NCI-H1417 treated with DMSO at 0.1 percent for 48 hours (cell line): ENCODE data around the gene SUGP1.
A peak's percentile ranks its signal among the peaks of the same experiment; 100 is the strongest.
"Not testable (repeated sequence)": the region's sequence is repeated elsewhere in the genome, so short reads cannot be mapped to it uniquely, and the experiment has no call there.

ENCODE experiments used
- DNase-seq: peaks from one replicate; lab custom pipeline; 2025; lab: John Stamatoyannopoulos, UW

The SUGP1 gene

DNA sequence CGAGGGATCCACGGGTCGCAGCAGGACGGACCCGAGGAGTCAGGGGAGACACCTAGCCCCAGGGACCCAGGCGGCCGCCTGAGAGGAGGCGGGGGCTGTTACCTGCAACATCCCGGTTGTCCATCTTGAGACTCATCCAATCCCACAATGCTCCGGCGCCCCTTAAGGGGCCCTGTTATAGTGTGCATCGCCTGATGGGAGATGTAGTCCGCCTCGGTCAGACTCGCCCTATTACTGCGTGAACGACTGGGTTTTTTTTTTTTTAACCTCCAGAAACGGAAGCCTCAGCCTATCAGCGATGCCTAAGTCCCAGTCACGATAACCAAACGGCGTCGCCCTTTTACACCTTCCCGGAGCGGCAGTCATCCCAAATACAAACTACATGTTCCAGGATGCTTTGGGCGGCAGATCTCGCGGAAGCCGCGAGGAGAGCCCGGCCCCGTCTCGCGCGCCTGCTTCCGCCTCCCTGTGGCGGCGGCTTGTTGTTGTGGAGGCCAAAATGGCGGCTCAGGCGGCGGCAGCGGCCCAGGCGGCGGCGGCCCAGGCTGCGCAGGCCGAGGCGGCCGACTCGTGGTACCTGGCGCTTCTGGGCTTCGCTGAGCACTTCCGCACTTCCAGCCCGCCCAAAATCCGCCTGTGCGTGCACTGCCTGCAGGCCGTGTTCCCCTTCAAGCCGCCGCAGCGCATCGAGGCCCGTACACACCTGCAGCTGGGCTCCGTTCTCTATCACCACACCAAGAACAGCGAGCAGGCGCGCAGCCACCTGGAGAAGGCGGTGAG, at the start of gene SUGP1, which contains the start of gene MAU2:
Gene SUGP1 (minus strand): TSS at position 149 of the 780 bp plus-strand sequence. CDS start 13 bp downstream, at position 136.
Gene MAU2 (plus strand): TSS at position 469 of the 780 bp plus-strand sequence. CDS start 31 bp downstream, at position 500.
- DNase-seq = peak; percentile 92

DNA sequence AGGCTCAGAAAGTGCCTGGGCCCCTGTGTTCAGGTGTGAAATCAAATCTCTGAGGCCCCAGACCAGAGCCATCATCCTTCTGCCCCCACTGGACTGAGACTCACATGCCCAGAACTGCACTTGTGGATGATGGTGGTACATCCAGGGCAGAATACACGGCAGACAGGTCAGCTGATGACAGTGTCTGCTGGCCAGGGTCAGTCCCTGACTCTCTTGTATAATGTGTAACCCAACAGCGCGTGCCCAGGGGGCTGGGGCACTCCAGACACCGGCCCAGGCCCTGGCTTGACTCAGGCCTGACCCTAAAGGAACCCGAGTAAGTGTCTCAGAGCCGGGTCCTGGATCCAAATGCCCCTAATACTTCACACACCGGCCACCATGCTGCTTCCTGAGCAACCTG, 47.8 kb upstream of the SUGP1 start:
- no peak for DNase-seq

GRCh38 chr19:19366434-19367396, 46.4 kb upstream of the SUGP1 start:
- DNase-seq = peak; percentile 9

DNA sequence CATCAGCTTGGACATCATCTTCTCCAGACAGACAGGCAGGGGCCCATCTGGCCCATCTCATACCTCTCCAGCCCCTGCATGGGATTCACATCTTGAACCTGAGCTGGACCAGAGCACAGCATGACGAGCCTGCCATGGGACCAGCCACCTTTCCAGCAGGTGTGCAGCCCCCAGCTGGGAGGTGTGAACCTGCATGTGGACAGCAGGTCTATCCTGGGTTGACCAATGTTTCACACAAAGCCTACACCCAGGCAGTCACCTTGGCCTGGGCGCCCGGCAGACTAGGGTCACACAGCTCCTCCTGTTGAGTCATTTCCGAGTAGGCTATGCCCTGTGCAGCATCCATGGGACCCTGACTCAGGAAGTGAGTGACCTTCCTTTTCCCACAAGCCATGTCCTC, 41.8 kb upstream of the SUGP1 start:
- DNase-seq = no peak

- no peak for DNase-seq
These were observed 40.8 kb upstream of the SUGP1 start for GRCh38 chr19:19361075-19361594.

DNA sequence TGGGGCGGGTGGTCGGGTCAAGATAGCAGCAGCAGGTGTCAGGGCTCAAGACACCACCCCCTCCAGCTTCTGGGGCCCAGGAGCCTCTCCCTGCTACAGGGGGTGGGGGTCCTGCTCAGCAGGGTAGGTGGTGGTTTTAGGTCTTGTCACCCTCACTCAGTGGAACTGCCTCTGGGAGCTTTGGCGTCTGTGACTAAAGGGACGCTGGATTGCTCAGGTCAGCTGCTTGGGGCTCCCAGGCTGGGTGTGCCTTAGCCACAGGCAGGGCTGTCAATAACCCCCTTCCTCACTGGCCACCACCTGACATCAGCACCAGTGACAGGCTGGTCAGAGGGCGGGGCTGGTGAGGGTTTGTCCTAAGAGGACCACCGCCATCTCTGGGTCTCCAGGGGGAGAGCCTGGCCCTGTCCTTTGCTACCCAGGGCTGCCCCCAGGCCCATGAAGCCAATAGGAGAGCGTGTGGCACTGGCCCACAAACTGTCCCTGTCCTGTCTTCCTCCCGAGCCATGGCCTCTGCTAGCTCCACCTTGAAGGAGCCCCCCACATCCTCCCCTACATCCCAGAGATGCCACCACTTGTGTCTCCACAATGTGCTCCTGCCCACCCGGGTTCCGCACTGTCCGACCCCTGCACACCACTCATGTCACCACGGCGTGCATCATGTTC, 36.7 kb upstream of the SUGP1 start:
- no peak for DNase-seq

- no peak for DNase-seq
These were observed 36.2 kb upstream of the SUGP1 start for GRCh38 chr19:19356500-19356899.

DNA sequence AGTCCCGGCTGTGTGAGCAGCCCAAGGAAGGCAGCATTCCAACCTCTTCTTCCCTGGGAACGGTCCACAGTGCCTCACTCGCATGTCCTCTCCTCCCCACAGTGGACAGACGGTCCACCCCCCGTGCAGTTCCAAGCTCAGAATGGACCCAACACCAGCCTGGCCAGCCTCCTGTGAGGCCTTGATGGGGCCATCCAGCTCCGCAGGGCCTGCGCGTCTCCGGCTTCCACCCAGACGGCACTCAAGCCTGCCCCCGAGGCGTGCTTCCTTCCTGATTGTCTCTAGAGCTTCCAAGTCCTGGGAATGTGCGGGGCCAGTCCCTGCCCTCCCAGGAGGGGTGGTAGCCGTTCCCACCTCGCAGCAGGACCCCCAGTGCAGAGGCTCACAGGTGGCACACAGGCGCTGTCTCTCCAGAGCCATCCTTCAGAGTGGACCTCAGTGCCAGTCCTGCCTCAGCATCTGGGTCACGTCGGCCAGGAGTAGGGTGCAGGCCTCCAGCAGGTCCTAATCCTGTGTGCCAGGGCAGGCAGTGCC, 35.4 kb upstream of the SUGP1 start:
- DNase-seq = no peak

- DNase-seq = no peak
These were observed 34.6 kb upstream of the SUGP1 start for GRCh38 chr19:19354932-19355331.

- DNase-seq = no peak
These were observed 33.7 kb upstream of the SUGP1 start for GRCh38 chr19:19354007-19354406.

- no peak for DNase-seq
These were observed 32.5 kb upstream of the SUGP1 start for GRCh38 chr19:19352823-19353222.

DNA sequence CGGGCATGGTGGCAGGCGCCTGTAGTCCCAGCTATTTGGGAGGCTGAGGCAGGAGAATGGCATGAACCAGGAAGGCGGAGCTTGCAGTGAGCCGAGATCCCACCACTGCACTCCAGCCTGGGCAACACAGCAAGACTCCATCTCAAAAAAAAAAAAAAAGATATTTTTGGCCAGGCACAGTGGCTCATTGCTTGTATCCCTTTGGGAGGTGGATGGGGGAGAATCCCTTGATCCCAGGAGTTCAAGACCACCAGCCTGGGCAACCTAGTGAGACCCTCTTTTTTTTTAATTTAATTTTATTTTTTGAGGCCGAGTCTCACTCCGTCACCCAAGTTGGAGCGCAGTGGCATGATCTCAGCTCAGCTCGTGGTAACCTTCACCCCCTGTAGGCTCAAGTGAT, 30.4 kb upstream of the SUGP1 start:
- DNase-seq = not testable (repeated sequence)

DNA sequence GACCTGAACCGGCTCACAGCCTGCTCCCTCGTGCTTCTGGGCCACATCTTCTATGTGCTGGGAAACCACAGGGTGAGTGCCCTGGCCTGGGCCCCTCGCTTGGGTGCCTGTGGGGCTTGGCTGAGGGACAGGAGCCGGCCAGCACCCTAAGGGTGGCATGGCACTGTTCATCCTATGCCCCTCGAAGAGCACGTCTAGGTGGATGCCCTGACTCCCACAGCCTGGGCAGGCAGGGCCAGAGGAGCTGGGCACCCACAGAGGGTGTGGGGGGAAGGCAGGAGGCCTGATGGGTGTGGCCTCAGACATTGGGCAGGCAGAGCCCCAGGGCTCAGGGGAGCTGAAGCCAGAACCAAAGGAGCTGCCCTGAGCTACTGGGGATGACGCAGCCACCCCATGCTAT, 29.1 kb upstream of the SUGP1 start:
- no peak for DNase-seq

- no peak for DNase-seq
These were observed 28.0 kb upstream of the SUGP1 start for GRCh38 chr19:19348266-19348665.

DNA sequence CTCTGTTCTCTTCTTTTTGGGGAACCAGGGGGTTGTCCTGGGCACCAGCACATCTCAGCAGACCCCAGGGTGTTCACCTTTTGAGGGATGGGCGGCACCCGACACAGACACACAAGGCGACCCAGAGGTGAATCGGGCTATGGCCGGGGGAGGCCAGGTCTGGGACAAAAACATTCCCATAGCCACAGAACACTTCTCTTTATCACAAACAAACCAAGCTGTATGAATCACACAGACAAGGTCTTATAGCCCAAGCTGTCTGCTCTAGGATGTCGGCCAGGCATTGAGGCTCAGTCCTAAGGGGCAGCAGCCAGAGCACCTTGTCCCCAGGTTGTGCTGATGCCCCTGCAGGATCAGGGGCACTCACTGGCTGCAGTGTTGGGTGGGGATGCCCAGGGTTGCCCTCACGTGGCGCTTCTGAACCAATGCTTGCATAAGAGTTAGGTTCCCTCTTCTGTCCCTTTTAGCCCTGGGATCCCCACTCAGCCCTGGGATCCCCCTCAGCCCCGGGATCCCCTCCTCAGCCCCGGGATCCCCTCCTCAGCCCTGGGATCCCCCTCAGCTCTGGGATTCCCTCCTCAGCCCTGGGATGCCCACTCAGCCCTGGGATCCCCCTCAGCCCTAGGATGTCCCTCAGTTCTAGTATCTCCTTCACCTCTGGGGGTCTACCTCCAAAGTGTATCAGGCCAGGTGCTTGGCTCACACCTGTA, 27.2 kb upstream of the SUGP1 start:
- no peak for DNase-seq

DNA sequence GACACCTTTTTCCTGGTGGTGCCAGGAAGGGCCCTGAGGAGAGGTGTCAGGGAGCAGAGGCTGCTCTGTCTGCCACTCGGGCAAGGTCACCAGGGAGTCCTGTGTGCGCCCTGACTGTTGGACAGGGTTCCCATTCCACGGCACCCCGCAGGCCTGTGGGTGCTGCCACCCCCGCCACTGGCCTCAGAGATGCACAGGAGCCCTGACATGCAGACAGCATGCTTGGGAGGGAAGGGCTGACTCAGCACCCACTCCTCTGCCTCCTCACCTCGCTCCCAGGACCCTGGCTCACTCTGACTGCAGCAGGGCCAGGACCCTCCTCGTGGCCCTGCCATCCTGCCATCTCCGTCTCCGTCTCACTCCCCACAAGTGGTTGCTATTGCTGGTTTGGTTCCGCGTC, 25.7 kb upstream of the SUGP1 start:
- DNase-seq = no peak

GRCh38 chr19:19345232-19345631, 24.9 kb upstream of the SUGP1 start:
- no peak for DNase-seq

DNA sequence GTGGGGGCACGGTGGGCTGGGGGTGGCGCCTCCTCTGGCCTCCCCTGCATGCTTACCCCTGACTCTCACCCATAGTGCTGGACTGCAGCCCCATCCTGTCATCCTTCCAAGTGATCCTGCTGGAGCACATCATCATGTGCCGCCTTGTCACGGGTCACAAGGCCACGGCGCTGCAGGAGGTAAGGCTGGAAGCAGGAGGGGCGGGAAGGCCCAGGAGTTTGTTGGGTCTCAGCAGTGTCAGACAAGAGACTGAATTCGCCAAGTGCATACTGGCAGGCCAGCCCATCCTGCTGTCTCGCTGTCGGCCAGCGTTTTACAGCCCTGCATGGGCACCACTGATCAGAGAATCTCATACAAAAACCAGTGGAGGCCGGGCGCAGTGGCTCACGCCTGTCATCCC, 23.5 kb upstream of the SUGP1 start:
- DNase-seq = no peak

GRCh38 chr19:19343016-19343362, 22.7 kb upstream of the SUGP1 start:
- DNase-seq = no peak

DNA sequence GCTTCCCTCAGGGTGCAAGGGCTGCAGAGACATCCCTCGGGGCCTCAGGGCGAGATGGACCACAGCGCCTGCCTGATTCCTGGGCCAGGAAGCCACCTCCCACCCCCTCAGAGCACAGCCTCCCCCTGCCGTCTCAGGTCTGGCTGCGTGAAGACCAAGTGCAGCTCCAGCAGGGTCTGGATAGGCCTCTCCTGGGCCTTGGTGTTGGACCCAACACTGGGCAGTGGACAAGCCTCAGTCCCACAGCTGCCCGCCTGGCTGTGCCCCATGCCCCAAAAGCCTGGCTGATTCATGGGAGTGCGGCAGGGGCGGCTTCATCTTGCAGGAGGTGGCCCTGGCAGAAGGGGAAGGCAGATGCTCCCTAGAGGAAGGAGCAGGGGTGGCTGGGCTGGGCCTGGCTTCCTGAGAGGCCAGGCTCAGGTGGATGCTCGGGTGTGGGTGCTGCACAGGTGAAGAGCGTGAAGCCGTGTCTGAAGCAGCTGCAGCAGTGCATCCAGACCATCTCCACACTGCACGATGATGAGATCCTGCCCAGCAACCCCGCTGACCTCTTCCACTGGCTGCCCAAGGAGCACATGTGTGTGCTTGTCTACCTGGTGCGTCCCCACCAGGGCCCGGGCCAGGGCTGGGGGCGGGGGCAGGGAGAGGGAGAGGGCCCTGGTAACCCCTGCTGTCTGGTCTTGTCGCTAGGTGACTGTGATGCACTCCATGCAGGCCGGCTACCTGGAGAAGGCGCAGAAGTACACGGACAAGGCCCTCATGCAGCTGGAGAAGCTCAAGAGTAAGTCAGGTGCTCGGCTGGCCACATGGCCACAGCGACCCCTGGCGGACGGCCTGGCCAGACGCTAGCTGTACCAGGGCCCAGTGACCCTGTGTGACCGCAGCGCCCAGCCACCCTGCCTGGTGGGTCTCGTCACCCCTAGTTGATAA, 22.0 kb upstream of the SUGP1 start:
- no peak for DNase-seq
